Endothelial cell of umbilical vein (primary cell): Measurements from ENCODE around the gene ARPC1B. TPM values are rescaled to one million over a fixed set of nuclear protein-coding genes. Genes with fewer than 3 reads are reported as not detected.

ENCODE experiments used
- BruUV-seq: library from RNA; stranded (reverse); fragments of 400-500 nt; replicated peaks from 2 replicates; lab custom pipeline; 2021; lab: Mats Ljungman, UMichigan
- CTCF ChIA-PET: fragments of 300-600, 350-600 bp; sonication (Branson Sonifier 250); formaldehyde crosslinking; loops from one replicate; lab custom pipeline; 2021; ENCODE audit warnings: antibody characterized with exemption, inconsistent platforms; lab: Charles Lee
- POLR2A ChIA-PET: fragments of 300-600, 350-600 bp; sonication (Branson Sonifier 250); formaldehyde crosslinking; loops from one replicate; lab custom pipeline; 2021; ENCODE audit warnings: antibody characterized with exemption, inconsistent platforms; lab: Charles Lee
- DNase-seq: peaks from one replicate; pipeline ENCODE4 v3.0.0-alpha.2; 2011; ENCODE audit warnings: low read depth, low spot score
- FAIRE-seq: peaks from 2 replicates; lab custom pipeline; 2011; peaks lifted over from hg19 to GRCh38; lab: Jason Lieb, UNC
- H2AFZ ChIP-seq: 2 replicates; pipeline ENCODE4 v1.6.0; 2012; ENCODE audit warnings: low read depth, low read length, control low read depth, inconsistent platforms
- H3K27ac ChIP-seq: 2 replicates; pipeline ENCODE4 v1.5.1; 2011; ENCODE audit warnings: low read depth, mild to moderate bottlenecking, control low read depth, low read length, moderate library complexity; ENCODE audit not compliant: insufficient read depth
- H3K27me3 ChIP-seq, 2 experiments: 2 replicates each; pipeline versions ENCODE4 v1.6.0 to v1.6.1; 2011; ENCODE audit warnings: low read length in 2 of 2, mixed read lengths in 1 of 2; ENCODE audit not compliant: control insufficient read depth in 2 of 2, insufficient read depth in 2 of 2
- H3K36me3 ChIP-seq, 2 experiments: 2 replicates in 1 of 2; 3 replicates in 1 of 2; pipeline ENCODE4 v1.5.1; 2011; ENCODE audit warnings: low read length in 2 of 2, mild to moderate bottlenecking in 1 of 2, moderate library complexity in 1 of 2; ENCODE audit not compliant: control insufficient read depth in 2 of 2, insufficient read depth in 2 of 2; ENCODE audit errors: extremely low read depth in 1 of 2
- H3K4me1 ChIP-seq: 3 replicates; pipeline ENCODE4 v1.5.1; 2011; ENCODE audit warnings: mild to moderate bottlenecking, low read length; ENCODE audit not compliant: control insufficient read depth, insufficient read depth; ENCODE audit errors: extremely low read depth
- H3K4me2 ChIP-seq: 2 replicates; pipeline ENCODE4 v1.6.1; 2011; ENCODE audit warnings: low read length, control low read depth, mixed read lengths; ENCODE audit not compliant: insufficient read depth
- H3K4me3 ChIP-seq, 3 experiments: fragments of 200-600 bp in 1 of 3; sonication (generic), shearing (Covaris generic) in 1 of 3; replicated peaks in 1 of 3; 2 replicates each; pipeline ENCODE4 v1.5.1; 2011 to 2016; ENCODE audit warnings: control low read depth in 3 of 3, low read length in 3 of 3, mild to moderate bottlenecking in 2 of 3, inconsistent platforms in 1 of 3, low read depth in 1 of 3, moderate library complexity in 1 of 3; ENCODE audit not compliant: insufficient read depth in 1 of 3
- H3K79me2 ChIP-seq: 2 replicates; pipeline ENCODE4 v1.6.0; 2012; ENCODE audit warnings: low read length, inconsistent platforms; ENCODE audit not compliant: control insufficient read depth, insufficient read depth
- H3K9ac ChIP-seq: replicated peaks from 2 replicates; pipeline ENCODE3; 2011; ENCODE audit warnings: low read length, control low read depth; ENCODE audit not compliant: insufficient read depth; ENCODE audit errors: extremely low read depth
- H3K9me1 ChIP-seq: replicated peaks from 3 replicates; pipeline ENCODE4 v1.6.0; 2011; ENCODE audit warnings: mild to moderate bottlenecking, low read length; ENCODE audit not compliant: control insufficient read depth, insufficient read depth; ENCODE audit errors: extremely low read depth
- H3K9me3 ChIP-seq: replicated peaks from 2 replicates; pipeline ENCODE4 v1.5.1; 2012; ENCODE audit warnings: low read length, inconsistent platforms; ENCODE audit not compliant: control insufficient read depth, insufficient read depth
- H4K20me1 ChIP-seq: replicated peaks from 2 replicates; pipeline ENCODE3; 2011; ENCODE audit warnings: mild to moderate bottlenecking, low read length; ENCODE audit not compliant: control insufficient read depth, insufficient read depth; ENCODE audit errors: extremely low read depth
- EZH2 ChIP-seq: IDR thresholded peaks from 2 replicates; pipeline ENCODE4 v1.6.1; 2012; ENCODE audit warnings: borderline replicate concordance, low read depth, mild to moderate bottlenecking, moderate library complexity, low read length, inconsistent platforms; ENCODE audit not compliant: severe bottlenecking
- FOS ChIP-seq: IDR thresholded peaks from 2 replicates; pipeline ENCODE4 v1.6.1; 2011; ENCODE audit warnings: mild to moderate bottlenecking, low read length, moderate library complexity, borderline replicate concordance; ENCODE audit not compliant: insufficient read depth
- GATA2 ChIP-seq: IDR thresholded peaks from 2 replicates; pipeline ENCODE4 v1.7.0; 2011; ENCODE audit warnings: low read depth, mild to moderate bottlenecking, moderate library complexity, mixed read lengths, low read length; ENCODE audit not compliant: insufficient read length, insufficient read depth
- JUN ChIP-seq: IDR thresholded peaks from 2 replicates; pipeline ENCODE4 v1.6.1; 2011; ENCODE audit warnings: borderline replicate concordance, low read depth; ENCODE audit not compliant: insufficient read length, insufficient read depth
- MYC ChIP-seq: IDR thresholded peaks from one replicate; pipeline ENCODE4 v1.6.1; 2011; ENCODE audit warnings: mild to moderate bottlenecking, low read depth, low read length
- POLR2A ChIP-seq: IDR thresholded peaks from 2 replicates; pipeline ENCODE4 v1.6.1; 2012; ENCODE audit warnings: low read depth, mild to moderate bottlenecking, control low read depth, low read length
- POLR2AphosphoS5 ChIP-seq: IDR thresholded peaks from 2 replicates; pipeline ENCODE4 v1.6.1; 2012; ENCODE audit warnings: low read depth, mild to moderate bottlenecking, control low read depth, low read length, moderate library complexity; ENCODE audit not compliant: insufficient read depth
- dilution Hi-C: fragments of 300-500 bp; cut with MboI; formaldehyde crosslinking; loops from one replicate; pipeline ENCODE4 v1.15.0; 2019; ENCODE audit warnings: low sequenced_read_pairs; ENCODE audit not compliant: extremely low pct_ligation_motif_present
- intact Hi-C: fragments of 100-400 bp; cut with micrococcal nuclease; formaldehyde crosslinking; loops from one replicate; pipeline ENCODE4 v1.10.0; 2022
- polyA plus RNA-seq, 4 experiments: library from polyadenylated mRNA; depleted of rRNA in 3 of 4; stranded (reverse) in 3 of 4; unstranded in 1 of 4; fragments of >200 nt; gene quantifications; 2 replicates each; pipeline versions ENCODE4 v1.2.1 to v1.2.3, GENCODE V29; 2011 to 2012; ENCODE audit warnings: missing spikeins in 1 of 4
- total RNA-seq: library from RNA; stranded (reverse); gene quantifications from 2 replicates; pipeline ENCODE4 v1.2.3, GENCODE V29; 2021
- TF ChIP-seq, protein P1 (sequence below): IDR thresholded peaks from 2 replicates; pipeline ENCODE4 v1.6.1; 2011; ENCODE audit not compliant: insufficient read depth, insufficient read length
- TF ChIP-seq, protein P2 (sequence below), 2 donors: IDR thresholded peaks; 1 replicate in 1 of 2; 2 replicates in 1 of 2; pipeline ENCODE4 v1.5.1; 2011; ENCODE audit warnings: low read length in 2 of 2, mild to moderate bottlenecking in 2 of 2, moderate library complexity in 2 of 2, control low read depth in 1 of 2, inconsistent platforms in 1 of 2, low read depth in 1 of 2; ENCODE audit not compliant: insufficient read depth in 1 of 2; ENCODE audit errors: extremely low read depth in 1 of 2

The ARPC1B gene
- total and polyA plus RNA-seq, 2 donors (not counting 3 experiments of a cell fraction or from before 2014, with no cell fraction given), result 232 to 831 TPM

DNA sequence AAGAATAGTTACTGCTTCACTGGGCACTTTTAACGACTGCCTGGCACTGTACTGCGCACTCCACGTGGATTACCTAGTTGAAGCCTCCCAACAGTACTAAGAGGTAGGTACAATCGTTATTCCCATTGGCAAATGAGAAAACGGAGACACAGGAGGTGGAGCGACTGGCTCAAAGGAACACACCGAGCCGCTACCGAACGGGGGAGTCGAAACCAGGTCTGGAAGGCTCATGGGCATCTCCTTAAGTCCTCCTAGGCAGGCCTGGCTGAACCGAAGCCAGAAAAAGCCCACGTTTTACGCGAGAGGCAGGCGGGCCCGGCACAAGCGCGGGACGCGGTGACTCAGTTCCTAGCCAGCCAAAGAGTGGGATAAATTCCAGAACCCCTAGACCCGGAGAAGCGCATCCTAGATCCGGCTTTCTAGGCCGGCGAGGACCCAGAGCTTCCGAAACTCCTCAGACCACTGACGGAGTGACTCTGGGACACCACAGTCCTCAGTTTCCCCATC is 33.4 kb downstream of the ARPC1B start:
- peaks cover 74% of the 10 kb centered on the region for H3K79me2 ChIP-seq
- H3K4me3 ChIP-seq, result peak overlapping the region; percentile 33 to 96 (median 65)
- peak overlapping the region; percentile 79 for H3K27ac ChIP-seq
- dilution Hi-C loops (no loop called here), intact Hi-C loops (loop anchor here (1.0 kb wide), 4 partner anchors 29 to 96 kb away; partner anchors contain the start of gene ZKSCAN5)
- H2AFZ ChIP-seq, result peak overlapping the region; percentile 4
- FAIRE-seq, result no peak
- POLR2A ChIA-PET, result interaction anchor here (1.4 to 2.0 kb wide), 2 partner anchors 8 to 28 kb away, joined by 6 to 12 read pairs; no protein-coding TSS in a partner anchor
- peak; percentile 77 for DNase-seq
- CTCF ChIA-PET, result interaction anchor here (1.0 to 1.5 kb wide), 3 partner anchors 9 to 43 kb away, joined by 3 to 4 read pairs (median 4); no protein-coding TSS in a partner anchor
- H3K9me1 ChIP-seq, result no peaks in the 10 kb centered on the region
- no peak for TF ChIP-seq EZH2
- TF ChIP-seq POLR2A, result peak; percentile 36
- TF ChIP-seq, protein P1, sequence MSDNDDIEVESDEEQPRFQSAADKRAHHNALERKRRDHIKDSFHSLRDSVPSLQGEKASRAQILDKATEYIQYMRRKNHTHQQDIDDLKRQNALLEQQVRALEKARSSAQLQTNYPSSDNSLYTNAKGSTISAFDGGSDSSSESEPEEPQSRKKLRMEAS, result no peak
- peak; percentile 61 for TF ChIP-seq FOS
- TF ChIP-seq GATA2, result no peak
- TF ChIP-seq, protein P2, sequence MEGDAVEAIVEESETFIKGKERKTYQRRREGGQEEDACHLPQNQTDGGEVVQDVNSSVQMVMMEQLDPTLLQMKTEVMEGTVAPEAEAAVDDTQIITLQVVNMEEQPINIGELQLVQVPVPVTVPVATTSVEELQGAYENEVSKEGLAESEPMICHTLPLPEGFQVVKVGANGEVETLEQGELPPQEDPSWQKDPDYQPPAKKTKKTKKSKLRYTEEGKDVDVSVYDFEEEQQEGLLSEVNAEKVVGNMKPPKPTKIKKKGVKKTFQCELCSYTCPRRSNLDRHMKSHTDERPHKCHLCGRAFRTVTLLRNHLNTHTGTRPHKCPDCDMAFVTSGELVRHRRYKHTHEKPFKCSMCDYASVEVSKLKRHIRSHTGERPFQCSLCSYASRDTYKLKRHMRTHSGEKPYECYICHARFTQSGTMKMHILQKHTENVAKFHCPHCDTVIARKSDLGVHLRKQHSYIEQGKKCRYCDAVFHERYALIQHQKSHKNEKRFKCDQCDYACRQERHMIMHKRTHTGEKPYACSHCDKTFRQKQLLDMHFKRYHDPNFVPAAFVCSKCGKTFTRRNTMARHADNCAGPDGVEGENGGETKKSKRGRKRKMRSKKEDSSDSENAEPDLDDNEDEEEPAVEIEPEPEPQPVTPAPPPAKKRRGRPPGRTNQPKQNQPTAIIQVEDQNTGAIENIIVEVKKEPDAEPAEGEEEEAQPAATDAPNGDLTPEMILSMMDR (IDR thresholded peaks at IDR 0.05; ENCODE audit: extremely low read depth in 1 of 2, insufficient read depth in 1 of 2, low read depth in 1 of 2, low read length in 2 of 2), result no peak
- TF ChIP-seq MYC, result no peak
- TF ChIP-seq POLR2AphosphoS5, result peak; percentile 18
- TF ChIP-seq JUN, result no peak
- peaks cover 3% of the 10 kb centered on the region for H4K20me1 ChIP-seq
- peaks cover 9 to 22% of the 10 kb centered on the region in 2 experiments for H3K36me3 ChIP-seq
- no TSS peak for BruUV-seq
- peaks cover 21% of the 10 kb centered on the region for H3K4me1 ChIP-seq
- H3K27me3 ChIP-seq, result no peaks in the 10 kb centered on the region
- peak overlapping the region; percentile 91 for H3K4me2 ChIP-seq
- H3K9me3 ChIP-seq, result no peaks in the 10 kb centered on the region
- H3K9ac ChIP-seq, result peak overlapping the region; percentile 93
